Measurements from ENCODE around the gene MCC.

DNA sequence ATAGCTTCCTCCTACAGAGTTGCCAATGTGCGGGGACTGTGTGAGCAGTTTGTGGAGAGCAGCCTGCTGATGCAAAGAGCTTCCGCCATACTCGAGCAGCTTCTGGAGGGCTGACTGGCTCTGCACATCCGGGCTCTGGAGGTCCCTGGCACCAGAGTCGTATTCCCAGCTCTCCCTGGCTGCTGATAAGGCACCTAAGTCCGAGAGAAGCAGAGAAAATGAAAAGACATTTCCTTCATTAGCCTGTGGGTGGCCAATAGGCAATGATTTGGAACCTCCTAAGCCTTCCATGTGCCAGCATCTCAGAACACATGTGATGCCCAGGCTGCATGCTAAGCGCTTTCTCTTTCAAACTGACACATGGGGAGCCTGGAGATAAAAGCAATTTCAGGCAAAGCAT, 147.7 kb downstream of the MCC start:
- TF ChIP-seq SUZ12 (IDR thresholded peaks at IDR 0.05) (no peak), TARDBP (IDR thresholded peaks at IDR 0.05) (no peak), SP1 (IDR thresholded peaks at IDR 0.05) (no peak)
